Upper lobe of left lung (tissue), 6 donors: Measurements from ENCODE around the gene RDX. TPM values are rescaled to one million over a fixed set of nuclear protein-coding genes. Genes with fewer than 3 reads are reported as not detected.

Source experiments
- ATAC-seq, 2 donors: fragments of 200-7000 bp; cut with Tn5 transposase; one replicate each; pipeline ENCODE4 v1.9.1; 2022; ENCODE audit warnings: mild to moderate bottlenecking in 2 of 2, moderate library complexity in 2 of 2; ENCODE audit not compliant: low FRiP score in 2 of 2
- DNase-seq, 2 donors: peaks; one replicate each; pipeline ENCODE4 v3.0.0-alpha.2; 2019 to 2020
- H3K27ac ChIP-seq, 4 donors: fragments of 200-600 bp; sonication (generic); one replicate each; pipeline ENCODE4 v1.5.1; 2016 to 2019
- H3K27me3 ChIP-seq, 4 donors: fragments of 200-600 bp; sonication (generic); one replicate each; pipeline ENCODE4 v1.5.1; 2017 to 2019
- H3K36me3 ChIP-seq, 4 donors: fragments of 200-600 bp; sonication (generic); one replicate each; pipeline ENCODE4 v1.5.1; 2016 to 2019
- H3K4me1 ChIP-seq, 4 donors: fragments of 200-600 bp; sonication (generic); one replicate each; pipeline ENCODE4 v1.5.1; 2018 to 2019
- H3K4me3 ChIP-seq, 4 donors: fragments of 200-600 bp; sonication (generic); one replicate each; pipeline ENCODE4 v1.5.1; 2017 to 2019; ENCODE audit warnings: mild to moderate bottlenecking in 2 of 4, moderate library complexity in 1 of 4
- H3K9me3 ChIP-seq, 4 donors: fragments of 200-600 bp; sonication (generic); one replicate each; pipeline ENCODE4 v1.5.1; 2018 to 2019
- EP300 ChIP-seq, 4 donors: sonication (generic); formaldehyde crosslinking; IDR thresholded peaks; one replicate each; pipeline ENCODE4 v1.5.1; 2017; ENCODE audit warnings: antibody characterized with exemption in 4 of 4, control low read depth in 2 of 4
- POLR2A ChIP-seq, 4 donors: fragments of 450-650 bp; IDR thresholded peaks; one replicate each; pipeline ENCODE4 v1.5.1; 2016 to 2017; ENCODE audit warnings: antibody characterized with exemption in 4 of 4, mild to moderate bottlenecking in 2 of 4
- POLR2AphosphoS5 ChIP-seq, 2 donors: sonication (generic); formaldehyde crosslinking; IDR thresholded peaks; one replicate each; pipeline ENCODE4 v1.5.1; 2017; ENCODE audit warnings: antibody characterized with exemption in 2 of 2
- WGBS, 2 donors: methylation state at CpG; one replicate each; pipeline ENCODE4 v1.1.5; 2017 to 2018; 5-methylcytosine and 5-hydroxymethylcytosine counted together
- total RNA-seq, 6 donors: library from RNA; depleted of rRNA in 4 of 6; stranded (reverse); fragments of >200 nt in 4 of 6; gene quantifications; one replicate each; pipeline versions ENCODE4 v1.1.0 to v1.2.1, GENCODE V29; 2016 to 2021
- TF ChIP-seq, protein P1 (sequence below), 6 experiments: fragments of 450-650 bp in 4 of 6; fragments of 200-600 bp in 2 of 6; sonication (generic) in 2 of 6; IDR thresholded peaks; one replicate each; pipeline ENCODE4 v1.5.1; 2016 to 2019; ENCODE audit warnings: antibody characterized with exemption in 6 of 6
- donor health status: DM: no; HTN: no; CAD: no; lungs with moderate emphysema.
- donor health status: DM: no; HTN: yes; CAD: no; lungs with severe emphysema.

RDX gene
- total RNA-seq, 6 donors from 2014 or later = 113 to 142 (median 121) TPM

GRCh38 chr11:110262072-110262403, 34.4 kb downstream of the RDX start:
- Histone ChIP-seq H3K9me3 (no peaks in the 10 kb centered on the region), H3K4me1 (no peaks in the 10 kb centered on the region), H3K36me3 (peaks cover 3 to 45% (median 10%) of the 10 kb centered on the region in 4 donors), H3K4me3 (no peak overlapping the region), H3K27me3 (no peaks in the 10 kb centered on the region), H3K27ac (no peak overlapping the region)
- no peak for DNase-seq
- TF ChIP-seq, protein P1, sequence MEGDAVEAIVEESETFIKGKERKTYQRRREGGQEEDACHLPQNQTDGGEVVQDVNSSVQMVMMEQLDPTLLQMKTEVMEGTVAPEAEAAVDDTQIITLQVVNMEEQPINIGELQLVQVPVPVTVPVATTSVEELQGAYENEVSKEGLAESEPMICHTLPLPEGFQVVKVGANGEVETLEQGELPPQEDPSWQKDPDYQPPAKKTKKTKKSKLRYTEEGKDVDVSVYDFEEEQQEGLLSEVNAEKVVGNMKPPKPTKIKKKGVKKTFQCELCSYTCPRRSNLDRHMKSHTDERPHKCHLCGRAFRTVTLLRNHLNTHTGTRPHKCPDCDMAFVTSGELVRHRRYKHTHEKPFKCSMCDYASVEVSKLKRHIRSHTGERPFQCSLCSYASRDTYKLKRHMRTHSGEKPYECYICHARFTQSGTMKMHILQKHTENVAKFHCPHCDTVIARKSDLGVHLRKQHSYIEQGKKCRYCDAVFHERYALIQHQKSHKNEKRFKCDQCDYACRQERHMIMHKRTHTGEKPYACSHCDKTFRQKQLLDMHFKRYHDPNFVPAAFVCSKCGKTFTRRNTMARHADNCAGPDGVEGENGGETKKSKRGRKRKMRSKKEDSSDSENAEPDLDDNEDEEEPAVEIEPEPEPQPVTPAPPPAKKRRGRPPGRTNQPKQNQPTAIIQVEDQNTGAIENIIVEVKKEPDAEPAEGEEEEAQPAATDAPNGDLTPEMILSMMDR (IDR thresholded peaks at IDR 0.05) = no peak
- no peak for TF ChIP-seq POLR2AphosphoS5 (IDR thresholded peaks at IDR 0.05)
- no peak for TF ChIP-seq EP300 (IDR thresholded peaks at IDR 0.05)
- no peak for TF ChIP-seq POLR2A (IDR thresholded peaks at IDR 0.05)
- no peak for ATAC-seq
- WGBS, 2 donors = 90 to 94% methylated on average over 6 of the region's 6 CpGs

DNA sequence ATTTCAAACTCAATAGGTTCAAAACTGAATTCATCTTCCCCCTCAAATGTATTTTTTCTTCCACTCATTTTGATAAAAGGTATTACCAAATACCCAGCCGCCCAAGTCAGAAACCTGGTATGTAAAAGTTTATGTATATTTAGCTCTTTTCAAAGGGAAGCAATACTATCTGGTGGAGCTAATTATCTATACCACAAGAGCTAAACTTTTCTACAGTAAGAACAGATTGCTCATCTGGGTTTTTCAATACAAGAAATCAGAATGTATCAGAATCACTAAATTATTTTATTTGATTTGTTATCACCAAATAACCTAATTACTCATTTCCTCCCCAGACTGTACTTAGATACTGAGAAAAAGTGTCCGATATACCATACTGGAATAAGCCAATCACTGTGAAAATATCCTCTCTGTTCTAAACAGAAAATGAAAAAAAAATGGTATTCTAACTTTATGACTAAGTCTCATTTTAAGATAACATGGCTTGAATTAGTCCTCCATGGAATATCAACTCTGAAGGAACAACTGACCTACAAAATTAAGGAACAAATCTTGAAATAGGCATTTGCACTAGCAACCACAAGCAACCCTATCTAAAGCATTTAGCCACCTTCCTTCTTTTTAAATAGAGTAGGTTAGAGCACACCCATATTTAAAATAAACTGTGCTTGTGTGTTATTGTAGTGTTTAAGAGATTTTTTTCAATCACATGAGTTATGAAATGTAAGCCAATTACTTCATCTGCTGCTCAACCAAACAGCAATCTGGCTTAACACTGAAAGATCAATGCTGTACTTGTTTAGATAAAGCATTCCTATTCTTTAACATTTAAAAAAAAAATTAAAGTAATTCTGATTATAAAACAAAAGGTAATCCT, 35.0 kb downstream of the RDX start:
- Histone ChIP-seq H3K27ac (no peak overlapping the region), H3K36me3 (peaks cover 3 to 51% (median 10%) of the 10 kb centered on the region in 4 donors)

GRCh38 chr11:110253525-110253924, 42.9 kb downstream of the RDX start:
- Histone ChIP-seq H3K36me3 (peaks cover 4 to 65% (median 7%) of the 10 kb centered on the region in 4 donors), H3K4me1 (no peaks in the 10 kb centered on the region), H3K27ac (no peak overlapping the region), H3K9me3 (no peaks in the 10 kb centered on the region), H3K4me3 (no peak overlapping the region), H3K27me3 (no peaks in the 10 kb centered on the region)
- TF ChIP-seq, protein P1 (IDR thresholded peaks at IDR 0.05) = no peak
- TF ChIP-seq POLR2AphosphoS5 (IDR thresholded peaks at IDR 0.05) (no peak), POLR2A (IDR thresholded peaks at IDR 0.05) (no peak), EP300 (IDR thresholded peaks at IDR 0.05) (no peak)
- ATAC-seq (no peak), DNase-seq (no peak)
- WGBS, 2 donors = 79 to 84% methylated on average over 3 of the region's 3 CpGs

More for the DNA sequence above, 35.0 kb downstream of the RDX start:
- no peak for ATAC-seq
- WGBS, 2 donors = 95 to 97% methylated on average over 2 of the region's 2 CpGs
- Histone ChIP-seq H3K9me3 (no peaks in the 10 kb centered on the region), H3K4me3 (no peak overlapping the region), H3K4me1 (no peaks in the 10 kb centered on the region), H3K27me3 (no peaks in the 10 kb centered on the region)
- no peak for DNase-seq
- TF ChIP-seq POLR2AphosphoS5 (IDR thresholded peaks at IDR 0.05) (no peak), EP300 (IDR thresholded peaks at IDR 0.05) (no peak), POLR2A (IDR thresholded peaks at IDR 0.05) (no peak)
- TF ChIP-seq, protein P1 (IDR thresholded peaks at IDR 0.05) = no peak

DNA sequence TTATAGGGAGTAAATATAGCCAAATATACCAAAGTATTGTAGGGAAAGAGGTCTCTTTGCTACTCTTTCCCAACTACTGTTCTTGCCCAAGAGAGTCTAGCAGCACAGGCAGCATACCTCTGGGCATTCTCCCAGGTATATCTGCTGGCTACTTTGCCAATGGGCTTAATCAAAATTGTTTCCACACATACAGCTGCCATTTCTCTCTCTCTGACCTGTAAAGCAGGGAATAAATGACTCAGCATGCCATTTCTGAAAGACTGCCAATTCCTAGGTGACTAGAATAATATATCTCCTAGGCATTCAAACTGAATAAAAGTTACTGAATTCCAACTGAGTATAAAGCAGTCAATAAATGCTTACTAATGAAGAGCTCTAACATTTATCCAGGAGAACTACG, 44.6 kb downstream of the RDX start:
- Histone ChIP-seq H3K4me3 (no peak overlapping the region), H3K4me1 (no peaks in the 10 kb centered on the region), H3K36me3 (peaks cover 5 to 70% (median 12%) of the 10 kb centered on the region in 4 donors), H3K9me3 (no peaks in the 10 kb centered on the region), H3K27me3 (no peaks in the 10 kb centered on the region), H3K27ac (peak overlapping the region in 1 of 4 donors; percentile 30)
- ATAC-seq = no peak
- TF ChIP-seq POLR2AphosphoS5 (IDR thresholded peaks at IDR 0.05) = no peak
- TF ChIP-seq, protein P1 (IDR thresholded peaks at IDR 0.05) = no peak
- peak in 1 of 2 donors; percentile 32 for DNase-seq
- 58 to 61% methylated on average over 1 of the region's 1 CpG for WGBS, 2 donors

GRCh38 chr11:110250168-110250567, 46.2 kb downstream of the RDX start:
- Histone ChIP-seq H3K27ac (no peak overlapping the region), H3K4me3 (no peak overlapping the region), H3K9me3 (no peaks in the 10 kb centered on the region), H3K27me3 (no peaks in the 10 kb centered on the region), H3K4me1 (no peaks in the 10 kb centered on the region), H3K36me3 (peaks cover 5 to 75% (median 15%) of the 10 kb centered on the region in 4 donors)
- DNase-seq (no peak), ATAC-seq (no peak)
- TF ChIP-seq POLR2A (IDR thresholded peaks at IDR 0.05) (no peak), EP300 (IDR thresholded peaks at IDR 0.05) (no peak), POLR2AphosphoS5 (IDR thresholded peaks at IDR 0.05) (no peak)
- TF ChIP-seq, protein P1 (IDR thresholded peaks at IDR 0.05) = no peak
- 85 to 88% methylated on average over 2 of the region's 2 CpGs for WGBS, 2 donors
